Suppressor macrophage (primary cell): Measurements from ENCODE around the gene RXRA.

Experiments
- DNase-seq, 4 experiments: peaks; one replicate each; pipeline ENCODE4 v3.0.0-alpha.2; 2020 to 2022

RXRA gene

GRCh38 chr9:134324359-134325095 lies 1.7 kb upstream of the RXRA start:
- DNase-seq = peak; percentile 55 to 78 (median 67)

GRCh38 chr9:134325096-134325812 lies 1.0 kb upstream of the RXRA start:
- peak; percentile 27 to 69 (median 54) for DNase-seq

GRCh38 chr9:134326724-134327601 lies 708 bp downstream of the RXRA start:
- DNase-seq = peak; percentile 44 to 73 (median 53)

- no peak for DNase-seq
These were observed 1.5 kb downstream of the RXRA start for GRCh38 chr9:134327671-134328231.

- DNase-seq = peak in 2 of 4 experiments; percentile 27 to 35
These were observed 2.1 kb downstream of the RXRA start for GRCh38 chr9:134328341-134328840.

GRCh38 chr9:134328841-134329575 lies 2.8 kb downstream of the RXRA start:
- DNase-seq = no peak

- DNase-seq = no peak
These were observed 3.3 kb downstream of the RXRA start for GRCh38 chr9:134329576-134329855.

GRCh38 chr9:134329886-134330285 lies 3.6 kb downstream of the RXRA start:
- DNase-seq = peak; percentile 30 to 62 (median 50)

GRCh38 chr9:134330590-134330989 lies 4.3 kb downstream of the RXRA start:
- DNase-seq = no peak

- no peak for DNase-seq
These were observed 5.2 kb downstream of the RXRA start for GRCh38 chr9:134331186-134332025.

GRCh38 chr9:134332266-134332665 lies 6.0 kb downstream of the RXRA start:
- DNase-seq = no peak

- no peak for DNase-seq
These were observed 6.6 kb downstream of the RXRA start for GRCh38 chr9:134332841-134333233.

- no peak for DNase-seq
These were observed 7.1 kb downstream of the RXRA start for GRCh38 chr9:134333234-134333873.

- DNase-seq = no peak
These were observed 7.8 kb downstream of the RXRA start for GRCh38 chr9:134333874-134334581.

- DNase-seq = peak in 2 of 4 experiments; percentile 27 to 41
These were observed 8.8 kb downstream of the RXRA start for GRCh38 chr9:134335061-134335460.

GRCh38 chr9:134335486-134336220 lies 9.4 kb downstream of the RXRA start:
- DNase-seq = no peak

GRCh38 chr9:134336228-134336627 lies 10.0 kb downstream of the RXRA start:
- peak in 3 of 4 experiments; percentile 23 to 48 (median 34) for DNase-seq

- DNase-seq = no peak
These were observed 10.7 kb downstream of the RXRA start for GRCh38 chr9:134336924-134337323.

GRCh38 chr9:134337469-134337868 lies 11.2 kb downstream of the RXRA start:
- DNase-seq = no peak
